ENCODE data around the gene ZNF579.

Gene ZNF579

DNA sequence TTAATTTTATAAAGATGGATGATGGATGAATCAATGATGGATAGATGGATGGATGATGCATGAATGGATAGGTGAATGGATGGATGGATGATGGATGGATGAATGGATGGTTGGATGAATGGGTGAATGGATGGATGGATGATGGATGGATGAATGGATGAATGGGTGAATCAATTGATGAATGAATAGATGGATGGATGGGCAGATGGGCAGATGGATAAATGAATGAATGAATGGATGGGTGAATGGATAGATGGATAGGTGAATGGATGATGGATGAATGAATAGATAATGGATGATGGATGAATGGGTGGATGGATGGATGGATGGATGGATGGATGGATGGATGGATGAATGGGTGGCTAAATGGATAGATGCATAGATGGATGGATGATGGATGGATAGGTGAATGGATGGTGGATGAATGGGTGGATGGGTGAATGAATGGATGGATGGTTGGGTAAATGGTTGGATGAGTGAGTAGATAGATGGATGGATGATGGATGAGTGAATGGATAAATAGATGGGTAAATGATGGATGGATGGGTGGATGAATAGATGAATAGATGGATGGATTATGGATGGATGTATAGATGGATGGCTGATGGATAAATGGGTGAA lies 12.8 kb downstream of the ZNF579 start:
- DNase-seq (ENCODE audit: low read depth): no peak
- no peak overlapping the region for H3K4me3 ChIP-seq (ENCODE audit: control insufficient read depth, low read depth, low read length)
- TF ChIP-seq CTCF (conservative IDR thresholded peaks at IDR 0.05; ENCODE audit: control insufficient read depth, insufficient read depth, low read depth, low read length): no peak

DNA sequence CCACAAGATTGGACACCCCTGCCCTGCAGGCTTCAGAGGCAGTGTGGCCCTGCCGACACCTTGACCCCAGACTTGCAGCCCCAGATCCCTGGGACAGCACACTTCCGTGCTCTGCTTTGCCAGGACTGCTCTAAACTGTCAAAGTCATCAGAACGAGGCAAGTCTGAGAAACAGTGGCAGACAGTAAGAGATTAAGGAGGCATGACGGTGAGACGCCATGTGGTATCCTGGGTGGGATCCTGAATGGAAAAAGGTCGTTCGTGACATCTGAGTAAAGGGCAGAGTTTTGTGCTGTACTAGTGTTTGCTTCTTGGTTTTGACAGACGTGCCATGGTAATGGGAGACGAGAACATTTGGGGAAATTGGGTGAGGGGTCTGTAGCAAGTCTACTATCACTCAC lies 13.8 kb downstream of the ZNF579 start:
- no peak overlapping the region for H3K4me3 ChIP-seq (ENCODE audit: control insufficient read depth, low read depth, low read length)
- no peak for TF ChIP-seq CTCF (conservative IDR thresholded peaks at IDR 0.05; ENCODE audit: control insufficient read depth, insufficient read depth, low read depth, low read length)
- no peak for DNase-seq (ENCODE audit: low read depth)

- DNase-seq (ENCODE audit: low read depth): no peak
- no peak for TF ChIP-seq CTCF (conservative IDR thresholded peaks at IDR 0.05; ENCODE audit: control insufficient read depth, insufficient read depth, low read depth, low read length)
- H3K4me3 ChIP-seq (ENCODE audit: control insufficient read depth, low read depth, low read length): no peak overlapping the region
These were observed 17.4 kb downstream of the ZNF579 start for GRCh38 chr19:55563261-55563690.

DNA sequence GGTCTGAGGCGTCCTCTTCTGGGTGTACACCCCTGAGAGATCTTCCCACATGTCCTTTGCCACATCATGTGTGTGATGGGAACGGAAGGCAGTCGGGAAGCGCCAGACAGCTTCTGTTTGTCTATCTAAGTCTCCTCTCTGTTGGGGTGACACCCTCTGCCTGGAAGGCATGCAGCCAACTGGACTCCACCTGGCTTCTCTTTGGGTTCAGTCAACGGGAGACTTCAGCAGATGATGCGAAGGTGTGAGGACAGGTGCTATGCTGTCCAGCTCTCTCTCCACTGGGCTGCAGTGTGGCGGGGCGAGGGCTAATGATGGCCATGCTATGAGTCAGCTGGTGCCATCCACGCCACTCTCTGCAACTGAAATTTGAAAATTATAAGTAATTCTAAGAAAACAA lies 21.0 kb downstream of the ZNF579 start:
- TF ChIP-seq CTCF (conservative IDR thresholded peaks at IDR 0.05; ENCODE audit: control insufficient read depth, insufficient read depth, low read depth, low read length): no peak
- H3K4me3 ChIP-seq (ENCODE audit: control insufficient read depth, low read depth, low read length): no peak overlapping the region
- DNase-seq (ENCODE audit: low read depth): no peak

- no peak overlapping the region for H3K4me3 ChIP-seq (ENCODE audit: control insufficient read depth, low read depth, low read length)
- no peak for DNase-seq (ENCODE audit: low read depth)
- no peak for TF ChIP-seq CTCF (conservative IDR thresholded peaks at IDR 0.05; ENCODE audit: control insufficient read depth, insufficient read depth, low read depth, low read length)
These were observed 25.9 kb downstream of the ZNF579 start for GRCh38 chr19:55554741-55555152.

DNA sequence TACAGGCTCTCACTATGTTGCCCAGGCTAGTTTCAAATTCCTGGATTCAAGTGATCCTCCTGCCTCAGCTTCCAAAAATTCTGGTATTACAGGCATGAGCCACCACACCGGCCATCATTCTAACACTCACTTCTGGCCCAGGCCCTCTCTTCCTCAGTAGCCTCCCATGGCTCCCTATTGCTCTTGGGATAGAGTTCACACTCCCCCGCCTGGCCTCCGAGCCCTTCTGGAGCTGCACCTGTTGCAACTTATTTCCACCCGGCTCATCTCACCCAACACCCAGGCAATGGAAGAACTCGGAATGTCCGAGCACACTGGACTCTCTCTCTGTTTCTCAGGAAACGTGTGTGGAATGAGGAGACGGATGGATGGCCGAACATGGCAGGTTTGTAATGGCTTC lies 26.3 kb downstream of the ZNF579 start:
- no peak for DNase-seq (ENCODE audit: low read depth)
- no peak for TF ChIP-seq CTCF (conservative IDR thresholded peaks at IDR 0.05; ENCODE audit: control insufficient read depth, insufficient read depth, low read depth, low read length)
- H3K4me3 ChIP-seq (ENCODE audit: control insufficient read depth, low read depth, low read length): no peak overlapping the region

Measured in fibroblast of mammary gland (primary cell).